Stimulated activated CD8-positive, alpha-beta memory T cell treated with anti-CD3 and anti-CD28 coated beads, Interleukin-7, amount 100 ng/mL, for 48 hours (primary cell): ENCODE measurements around the gene TRMT61A.

ENCODE experiments used
- DNase-seq, 2 donors: peaks; one replicate each; pipeline ENCODE4 v3.0.0-alpha.2; 2020; ENCODE audit warnings: low read depth in 1 of 2; ENCODE audit errors: extremely low read depth in 1 of 2

TRMT61A gene

GRCh38 chr14:103533999-103534575, 5.1 kb downstream of the TRMT61A start:
- no peak for DNase-seq

GRCh38 chr14:103534576-103535061, 5.6 kb downstream of the TRMT61A start:
- no peak for DNase-seq

- DNase-seq: no peak
These were observed 6.3 kb downstream of the TRMT61A start for GRCh38 chr14:103535081-103535890.

- no peak for DNase-seq
These were observed 7.0 kb downstream of the TRMT61A start for GRCh38 chr14:103535891-103536565.

GRCh38 chr14:103536693-103537092, 7.7 kb downstream of the TRMT61A start:
- no peak for DNase-seq

GRCh38 chr14:103537175-103537990, 8.4 kb downstream of the TRMT61A start:
- DNase-seq: no peak

- no peak for DNase-seq
These were observed 9.5 kb downstream of the TRMT61A start for GRCh38 chr14:103538291-103539055.

- no peak for DNase-seq
These were observed 10.2 kb downstream of the TRMT61A start for GRCh38 chr14:103539056-103539825.

GRCh38 chr14:103540821-103541708, 12.1 kb downstream of the TRMT61A start:
- DNase-seq: no peak

GRCh38 chr14:103541709-103542604, 13.0 kb downstream of the TRMT61A start:
- no peak for DNase-seq

GRCh38 chr14:103542605-103543088, 13.7 kb downstream of the TRMT61A start:
- no peak for DNase-seq

- DNase-seq: no peak
These were observed 14.1 kb downstream of the TRMT61A start for GRCh38 chr14:103543140-103543539.

- no peak for DNase-seq
These were observed 14.9 kb downstream of the TRMT61A start for GRCh38 chr14:103543721-103544387.

GRCh38 chr14:103544388-103545218, 15.6 kb downstream of the TRMT61A start:
- DNase-seq: no peak

GRCh38 chr14:103545219-103545914, 16.4 kb downstream of the TRMT61A start:
- DNase-seq: no peak
